Upper lobe of left lung (tissue), 6 donors: Measurements from ENCODE around the gene CLEC17A. TPM values are rescaled to one million over a fixed set of nuclear protein-coding genes. Genes with fewer than 3 reads are reported as not detected.
"Not testable (repeated sequence)": the region's sequence is repeated elsewhere in the genome, so short reads cannot be mapped to it uniquely, and the experiment has no call there.

Experiments used
- ATAC-seq, 2 donors: fragments of 200-7000 bp; cut with Tn5 transposase; one replicate each; pipeline ENCODE4 v1.9.1; 2022; ENCODE audit warnings: mild to moderate bottlenecking in 2 of 2, moderate library complexity in 2 of 2; ENCODE audit not compliant: low FRiP score in 2 of 2
- DNase-seq, 2 donors: peaks; one replicate each; pipeline ENCODE4 v3.0.0-alpha.2; 2019 to 2020
- H3K27ac ChIP-seq, 4 donors: fragments of 200-600 bp; sonication (generic); one replicate each; pipeline ENCODE4 v1.5.1; 2016 to 2019
- H3K27me3 ChIP-seq, 4 donors: fragments of 200-600 bp; sonication (generic); one replicate each; pipeline ENCODE4 v1.5.1; 2017 to 2019
- H3K36me3 ChIP-seq, 4 donors: fragments of 200-600 bp; sonication (generic); one replicate each; pipeline ENCODE4 v1.5.1; 2016 to 2019
- H3K4me1 ChIP-seq, 4 donors: fragments of 200-600 bp; sonication (generic); one replicate each; pipeline ENCODE4 v1.5.1; 2018 to 2019
- H3K4me3 ChIP-seq, 4 donors: fragments of 200-600 bp; sonication (generic); one replicate each; pipeline ENCODE4 v1.5.1; 2017 to 2019; ENCODE audit warnings: mild to moderate bottlenecking in 2 of 4, moderate library complexity in 1 of 4
- H3K9me3 ChIP-seq, 4 donors: fragments of 200-600 bp; sonication (generic); one replicate each; pipeline ENCODE4 v1.5.1; 2018 to 2019
- EP300 ChIP-seq, 4 donors: sonication (generic); formaldehyde crosslinking; IDR thresholded peaks; one replicate each; pipeline ENCODE4 v1.5.1; 2017; ENCODE audit warnings: antibody characterized with exemption in 4 of 4, control low read depth in 2 of 4
- POLR2A ChIP-seq, 4 donors: fragments of 450-650 bp; IDR thresholded peaks; one replicate each; pipeline ENCODE4 v1.5.1; 2016 to 2017; ENCODE audit warnings: antibody characterized with exemption in 4 of 4, mild to moderate bottlenecking in 2 of 4
- POLR2AphosphoS5 ChIP-seq, 2 donors: sonication (generic); formaldehyde crosslinking; IDR thresholded peaks; one replicate each; pipeline ENCODE4 v1.5.1; 2017; ENCODE audit warnings: antibody characterized with exemption in 2 of 2
- WGBS, 2 donors: methylation state at CpG; one replicate each; pipeline ENCODE4 v1.1.5; 2017 to 2018; 5-methylcytosine and 5-hydroxymethylcytosine counted together
- total RNA-seq, 6 donors: library from RNA; depleted of rRNA in 4 of 6; stranded (reverse); fragments of >200 nt in 4 of 6; gene quantifications; one replicate each; pipeline versions ENCODE4 v1.1.0 to v1.2.1, GENCODE V29; 2016 to 2021
- TF ChIP-seq, protein P1 (sequence below), 6 experiments: fragments of 450-650 bp in 4 of 6; fragments of 200-600 bp in 2 of 6; sonication (generic) in 2 of 6; IDR thresholded peaks; one replicate each; pipeline ENCODE4 v1.5.1; 2016 to 2019; ENCODE audit warnings: antibody characterized with exemption in 6 of 6
- donor health status: DM: no; HTN: no; CAD: no; lungs with moderate emphysema.
- donor health status: DM: no; HTN: yes; CAD: no; lungs with severe emphysema.

CLEC17A gene
- total RNA-seq, 6 donors from 2014 or later: not detected

- Histone ChIP-seq H3K36me3 (no peaks in the 10 kb centered on the region), H3K27ac (no peak overlapping the region), H3K9me3 (peaks cover 8 to 19% (median 12%) of the 10 kb centered on the region in 4 donors), H3K4me3 (no peak overlapping the region), H3K27me3 (no peaks in the 10 kb centered on the region), H3K4me1 (no peaks in the 10 kb centered on the region)
- ATAC-seq: no peak
- TF ChIP-seq, protein P1, sequence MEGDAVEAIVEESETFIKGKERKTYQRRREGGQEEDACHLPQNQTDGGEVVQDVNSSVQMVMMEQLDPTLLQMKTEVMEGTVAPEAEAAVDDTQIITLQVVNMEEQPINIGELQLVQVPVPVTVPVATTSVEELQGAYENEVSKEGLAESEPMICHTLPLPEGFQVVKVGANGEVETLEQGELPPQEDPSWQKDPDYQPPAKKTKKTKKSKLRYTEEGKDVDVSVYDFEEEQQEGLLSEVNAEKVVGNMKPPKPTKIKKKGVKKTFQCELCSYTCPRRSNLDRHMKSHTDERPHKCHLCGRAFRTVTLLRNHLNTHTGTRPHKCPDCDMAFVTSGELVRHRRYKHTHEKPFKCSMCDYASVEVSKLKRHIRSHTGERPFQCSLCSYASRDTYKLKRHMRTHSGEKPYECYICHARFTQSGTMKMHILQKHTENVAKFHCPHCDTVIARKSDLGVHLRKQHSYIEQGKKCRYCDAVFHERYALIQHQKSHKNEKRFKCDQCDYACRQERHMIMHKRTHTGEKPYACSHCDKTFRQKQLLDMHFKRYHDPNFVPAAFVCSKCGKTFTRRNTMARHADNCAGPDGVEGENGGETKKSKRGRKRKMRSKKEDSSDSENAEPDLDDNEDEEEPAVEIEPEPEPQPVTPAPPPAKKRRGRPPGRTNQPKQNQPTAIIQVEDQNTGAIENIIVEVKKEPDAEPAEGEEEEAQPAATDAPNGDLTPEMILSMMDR (IDR thresholded peaks at IDR 0.05): no peak
- no peak for TF ChIP-seq EP300 (IDR thresholded peaks at IDR 0.05)
- no peak for TF ChIP-seq POLR2A (IDR thresholded peaks at IDR 0.05)
- no peak for TF ChIP-seq POLR2AphosphoS5 (IDR thresholded peaks at IDR 0.05)
- no peak for DNase-seq
Measured at GRCh38 chr19:14619404-14619803, 36.5 kb downstream of the CLEC17A start.

GRCh38 chr19:14624491-14624890 lies 41.6 kb downstream of the CLEC17A start:
- H3K4me1 ChIP-seq, ATAC-seq, H3K36me3 ChIP-seq, DNase-seq, H3K4me3 ChIP-seq, H3K27ac ChIP-seq, H3K27me3 ChIP-seq: not testable (repeated sequence)
- peaks cover 0 to 10% (median 7%) of the 10 kb centered on the region in 4 donors for H3K9me3 ChIP-seq
- WGBS, 2 donors: 75 to 79% methylated on average over 6 of the region's 6 CpGs

DNA sequence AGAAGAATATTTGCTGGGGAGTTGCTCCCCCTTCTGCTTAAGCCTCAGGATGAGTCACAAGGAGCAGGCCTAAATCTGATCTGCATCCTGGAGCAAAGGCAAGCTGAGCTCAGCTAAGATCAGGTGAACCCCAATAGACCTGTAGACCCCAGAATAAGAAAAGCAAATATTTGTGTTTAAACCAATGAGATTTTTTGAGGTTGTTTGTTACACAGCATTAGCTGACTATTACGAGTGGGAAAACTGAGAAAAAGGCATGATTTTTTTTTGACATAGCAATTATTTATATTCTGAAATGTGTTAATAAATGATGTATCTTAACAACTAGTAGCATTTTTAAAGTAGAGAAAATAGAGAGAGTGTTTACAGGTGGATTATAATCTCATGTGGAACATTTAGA lies 46.7 kb downstream of the CLEC17A start:
- Histone ChIP-seq H3K4me3 (no peak overlapping the region), H3K4me1 (no peaks in the 10 kb centered on the region), H3K27me3 (no peaks in the 10 kb centered on the region), H3K27ac (no peak overlapping the region), H3K36me3 (no peaks in the 10 kb centered on the region), H3K9me3 (peaks cover 0 to 7% (median 3%) of the 10 kb centered on the region in 4 donors)
- 87 to 89% methylated on average over 1 of the region's 1 CpG for WGBS, 2 donors
- TF ChIP-seq POLR2AphosphoS5 (IDR thresholded peaks at IDR 0.05) (no peak), EP300 (IDR thresholded peaks at IDR 0.05) (no peak), POLR2A (IDR thresholded peaks at IDR 0.05) (no peak)
- TF ChIP-seq, protein P1 (IDR thresholded peaks at IDR 0.05): no peak
- ATAC-seq (no peak), DNase-seq (no peak)

GRCh38 chr19:14632286-14632685 lies 49.4 kb downstream of the CLEC17A start:
- no peaks in the 10 kb centered on the region for H3K4me1 ChIP-seq
- DNase-seq (no peak), ATAC-seq (no peak)
- no peaks in the 10 kb centered on the region for H3K36me3 ChIP-seq
- TF ChIP-seq, protein P1 (IDR thresholded peaks at IDR 0.05): no peak
- TF ChIP-seq POLR2A (IDR thresholded peaks at IDR 0.05) (no peak), EP300 (IDR thresholded peaks at IDR 0.05) (no peak), POLR2AphosphoS5 (IDR thresholded peaks at IDR 0.05) (no peak)
- peaks cover 0 to 9% (median 3%) of the 10 kb centered on the region in 4 donors for H3K9me3 ChIP-seq
- H3K27me3 ChIP-seq: no peaks in the 10 kb centered on the region
- no peak overlapping the region for H3K27ac ChIP-seq
- H3K4me3 ChIP-seq: no peak overlapping the region
- WGBS, 2 donors: 13 to 22% methylated on average over 1 of the region's 1 CpG

- WGBS, 2 donors: 59 to 66% methylated on average over 4 of the region's 4 CpGs
- Histone ChIP-seq H3K9me3 (peaks cover 0 to 15% (median 4%) of the 10 kb centered on the region in 4 donors), H3K4me3 (no peak overlapping the region), H3K27me3 (no peaks in the 10 kb centered on the region), H3K4me1 (no peaks in the 10 kb centered on the region), H3K27ac (no peak overlapping the region), H3K36me3 (no peaks in the 10 kb centered on the region)
- TF ChIP-seq POLR2AphosphoS5 (IDR thresholded peaks at IDR 0.05) (no peak), POLR2A (IDR thresholded peaks at IDR 0.05) (no peak), EP300 (IDR thresholded peaks at IDR 0.05) (no peak)
- TF ChIP-seq, protein P1 (IDR thresholded peaks at IDR 0.05): no peak
- DNase-seq: no peak
- ATAC-seq: no peak
Measured at GRCh38 chr19:14639536-14640277, 56.8 kb downstream of the CLEC17A start.
